ENCODE data around the gene DPP6. TPM values are rescaled to one million over a fixed set of nuclear protein-coding genes. Genes with fewer than 3 reads are reported as not detected.

Gene DPP6
- total and polyA plus RNA-seq, 2 donors (not counting 1 experiment from before 2014, with no cell fraction given): not detected

GRCh38 chr7:154759989-154760388 lies 707.8 kb downstream of the DPP6 start:
- no peak overlapping the region for H3K27ac Mint-ChIP-seq
- H3K9me3 Mint-ChIP-seq (ENCODE audit: insufficient read depth): no peaks in the 10 kb centered on the region
- H2AFZ ChIP-seq (ENCODE audit: insufficient read depth, low read depth, low read length, poor library complexity, severe bottlenecking): no peak overlapping the region
- H4K20me1 ChIP-seq (ENCODE audit: control insufficient read depth, insufficient read depth, low read length, poor library complexity, severe bottlenecking): no peaks in the 10 kb centered on the region
- ChIA-PET POLR2A (no interaction called here), CTCF (no interaction called here)
- H3K36me3 ChIP-seq (replicated peaks in 1 of 2; ENCODE audit: control extremely low read depth in 1 of 2, control insufficient read depth in 1 of 2, extremely low read depth in 1 of 2, insufficient read depth in 2 of 2, low read length in 1 of 2): no peaks in the 10 kb centered on the region
- H3K4me3 Mint-ChIP-seq: no peak overlapping the region
- H3K4me3 ChIP-seq (ENCODE audit: control extremely low read depth in 1 of 5, extremely low read depth in 1 of 5, insufficient read depth in 1 of 5, low read depth in 2 of 5, low read length in 4 of 5): no peak overlapping the region
- H3K4me2 ChIP-seq (replicated peaks; ENCODE audit: low read depth, low read length, poor library complexity, severe bottlenecking): no peak overlapping the region
- H3K4me1 Mint-ChIP-seq: no peaks in the 10 kb centered on the region
- H3K4me1 ChIP-seq (ENCODE audit: control insufficient read depth in 2 of 2, insufficient read depth in 2 of 2, low read length in 2 of 2): no peaks in the 10 kb centered on the region
- H3K27me3 ChIP-seq (replicated peaks in 1 of 4; ENCODE audit: control extremely low read depth in 1 of 4, control insufficient read depth in 3 of 4, insufficient read depth in 4 of 4, low read length in 3 of 4): no peaks in the 10 kb centered on the region
- H3K79me2 ChIP-seq (ENCODE audit: control insufficient read depth, insufficient read depth, low read length): no peaks in the 10 kb centered on the region
- ATAC-seq (ENCODE audit: low read depth) (no peak), DNase-seq (no peak)
- peaks cover 0 to 28% (median 0%) of the 10 kb centered on the region in 3 donors for H3K9me3 ChIP-seq (ENCODE audit: control extremely low read depth in 1 of 3, control insufficient read depth in 2 of 3, insufficient read depth in 1 of 3, low read length in 2 of 3)
- no peak for TF ChIP-seq EZH2 (IDR thresholded peaks at IDR 0.05; ENCODE audit: borderline replicate concordance, insufficient read depth, low read depth, low read length, poor library complexity, severe bottlenecking)
- TF ChIP-seq CTCF (IDR thresholded peaks at IDR 0.05): no peak
- no peak overlapping the region for H3K27ac ChIP-seq (ENCODE audit: low read length in 2 of 2)
- 89% methylated on average over 2 of the region's 6 CpGs for WGBS (ENCODE audit: insufficient coverage)
- H3K9ac ChIP-seq (ENCODE audit: low read length): no peak overlapping the region
- intact Hi-C loops (cut with micrococcal nuclease): no loop called here
- no peaks in the 10 kb centered on the region for H3K27me3 Mint-ChIP-seq

GRCh38 chr7:154765118-154765517 lies 712.9 kb downstream of the DPP6 start:
- no peak overlapping the region for H3K4me3 Mint-ChIP-seq
- H3K4me3 ChIP-seq (ENCODE audit: control extremely low read depth in 1 of 5, extremely low read depth in 1 of 5, insufficient read depth in 1 of 5, low read depth in 2 of 5, low read length in 4 of 5): no peak overlapping the region
- ATAC-seq (ENCODE audit: low read depth): no peak

More at GRCh38 chr7:154765118-154765517, 712.9 kb downstream of the DPP6 start:
- no CpG with 5 or more reads among the region's 1 CpG for WGBS (ENCODE audit: insufficient coverage)
- Mint-ChIP-seq H3K9me3 (ENCODE audit: insufficient read depth) (no peaks in the 10 kb centered on the region), H3K27me3 (no peaks in the 10 kb centered on the region), H3K27ac (no peak overlapping the region), H3K4me1 (no peaks in the 10 kb centered on the region)
- no peaks in the 10 kb centered on the region for H3K27me3 ChIP-seq (replicated peaks in 1 of 4; ENCODE audit: control extremely low read depth in 1 of 4, control insufficient read depth in 3 of 4, insufficient read depth in 4 of 4, low read length in 3 of 4)
- peaks cover 0 to 17% (median 0%) of the 10 kb centered on the region in 3 donors for H3K9me3 ChIP-seq (ENCODE audit: control extremely low read depth in 1 of 3, control insufficient read depth in 2 of 3, insufficient read depth in 1 of 3, low read length in 2 of 3)
- no peaks in the 10 kb centered on the region for H3K4me1 ChIP-seq (ENCODE audit: control insufficient read depth in 2 of 2, insufficient read depth in 2 of 2, low read length in 2 of 2)
- TF ChIP-seq CTCF (IDR thresholded peaks at IDR 0.05) (no peak), EZH2 (IDR thresholded peaks at IDR 0.05; ENCODE audit: borderline replicate concordance, insufficient read depth, low read depth, low read length, poor library complexity, severe bottlenecking) (no peak)
- CTCF ChIA-PET: no interaction called here
- intact Hi-C loops (cut with micrococcal nuclease): no loop called here
- no peaks in the 10 kb centered on the region for H4K20me1 ChIP-seq (ENCODE audit: control insufficient read depth, insufficient read depth, low read length, poor library complexity, severe bottlenecking)
- H3K4me2 ChIP-seq (replicated peaks; ENCODE audit: low read depth, low read length, poor library complexity, severe bottlenecking): no peak overlapping the region
- no peak overlapping the region for H3K27ac ChIP-seq (ENCODE audit: low read length in 2 of 2)
- no peaks in the 10 kb centered on the region for H3K36me3 ChIP-seq (replicated peaks in 1 of 2; ENCODE audit: control extremely low read depth in 1 of 2, control insufficient read depth in 1 of 2, extremely low read depth in 1 of 2, insufficient read depth in 2 of 2, low read length in 1 of 2)
- no peak overlapping the region for H3K9ac ChIP-seq (ENCODE audit: low read length)
- H3K79me2 ChIP-seq (ENCODE audit: control insufficient read depth, insufficient read depth, low read length): no peaks in the 10 kb centered on the region
- no peak overlapping the region for H2AFZ ChIP-seq (ENCODE audit: insufficient read depth, low read depth, low read length, poor library complexity, severe bottlenecking)
- POLR2A ChIA-PET: no interaction called here
- DNase-seq: no peak

All from B cell (primary cell).